GM12801 (cell line): ENCODE data around the gene CCM2.

ENCODE experiments used
- TF ChIP-seq, protein P1 (sequence below): IDR thresholded peaks from one replicate; pipeline ENCODE4 v1.5.1; 2011; ENCODE audit warnings: control low read depth; ENCODE audit not compliant: insufficient read length; ENCODE audit errors: extremely low read depth

Gene CCM2

DNA sequence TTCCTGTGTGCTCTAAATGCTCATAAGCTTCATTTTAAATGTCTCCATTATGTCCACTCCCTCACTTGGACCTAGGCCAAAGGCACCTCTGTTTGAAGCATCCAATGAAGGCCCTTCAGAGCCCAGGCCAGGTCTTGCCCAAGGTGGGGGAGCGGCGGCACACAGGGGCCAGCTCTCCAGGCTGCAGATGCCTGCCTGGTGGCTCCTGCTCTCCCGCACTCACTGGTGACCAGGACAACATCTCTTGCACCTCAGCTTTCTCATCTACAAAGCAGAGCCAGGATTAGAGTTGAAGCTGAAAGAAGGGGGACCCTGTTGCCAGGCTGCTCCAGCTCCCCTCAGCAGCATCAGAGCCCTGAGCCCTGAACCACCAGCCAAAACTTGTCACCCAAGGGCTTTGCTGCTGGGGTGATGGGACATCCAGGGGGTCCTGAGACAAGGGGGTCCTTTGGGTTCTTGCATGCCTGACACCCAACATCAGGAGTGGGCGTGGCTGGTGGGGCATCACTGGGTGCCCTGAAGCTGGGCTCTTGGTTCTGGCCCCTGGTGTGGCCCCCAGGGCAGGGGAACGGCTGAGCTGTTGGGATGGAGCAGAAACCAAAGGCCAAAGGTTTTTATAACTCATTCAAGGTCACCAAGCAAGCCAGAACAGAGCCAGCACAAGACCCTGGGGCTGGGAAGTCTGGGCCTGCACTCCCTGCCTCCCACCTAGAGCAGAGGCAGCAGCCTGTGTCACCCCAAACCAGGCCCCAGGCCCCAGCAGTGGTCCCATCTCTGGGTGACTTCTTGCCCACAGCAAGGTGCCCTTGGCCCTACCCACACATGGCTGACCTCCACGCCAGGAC lies 87.5 kb downstream of the CCM2 start:
- TF ChIP-seq, protein P1, sequence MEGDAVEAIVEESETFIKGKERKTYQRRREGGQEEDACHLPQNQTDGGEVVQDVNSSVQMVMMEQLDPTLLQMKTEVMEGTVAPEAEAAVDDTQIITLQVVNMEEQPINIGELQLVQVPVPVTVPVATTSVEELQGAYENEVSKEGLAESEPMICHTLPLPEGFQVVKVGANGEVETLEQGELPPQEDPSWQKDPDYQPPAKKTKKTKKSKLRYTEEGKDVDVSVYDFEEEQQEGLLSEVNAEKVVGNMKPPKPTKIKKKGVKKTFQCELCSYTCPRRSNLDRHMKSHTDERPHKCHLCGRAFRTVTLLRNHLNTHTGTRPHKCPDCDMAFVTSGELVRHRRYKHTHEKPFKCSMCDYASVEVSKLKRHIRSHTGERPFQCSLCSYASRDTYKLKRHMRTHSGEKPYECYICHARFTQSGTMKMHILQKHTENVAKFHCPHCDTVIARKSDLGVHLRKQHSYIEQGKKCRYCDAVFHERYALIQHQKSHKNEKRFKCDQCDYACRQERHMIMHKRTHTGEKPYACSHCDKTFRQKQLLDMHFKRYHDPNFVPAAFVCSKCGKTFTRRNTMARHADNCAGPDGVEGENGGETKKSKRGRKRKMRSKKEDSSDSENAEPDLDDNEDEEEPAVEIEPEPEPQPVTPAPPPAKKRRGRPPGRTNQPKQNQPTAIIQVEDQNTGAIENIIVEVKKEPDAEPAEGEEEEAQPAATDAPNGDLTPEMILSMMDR, result no peak

DNA sequence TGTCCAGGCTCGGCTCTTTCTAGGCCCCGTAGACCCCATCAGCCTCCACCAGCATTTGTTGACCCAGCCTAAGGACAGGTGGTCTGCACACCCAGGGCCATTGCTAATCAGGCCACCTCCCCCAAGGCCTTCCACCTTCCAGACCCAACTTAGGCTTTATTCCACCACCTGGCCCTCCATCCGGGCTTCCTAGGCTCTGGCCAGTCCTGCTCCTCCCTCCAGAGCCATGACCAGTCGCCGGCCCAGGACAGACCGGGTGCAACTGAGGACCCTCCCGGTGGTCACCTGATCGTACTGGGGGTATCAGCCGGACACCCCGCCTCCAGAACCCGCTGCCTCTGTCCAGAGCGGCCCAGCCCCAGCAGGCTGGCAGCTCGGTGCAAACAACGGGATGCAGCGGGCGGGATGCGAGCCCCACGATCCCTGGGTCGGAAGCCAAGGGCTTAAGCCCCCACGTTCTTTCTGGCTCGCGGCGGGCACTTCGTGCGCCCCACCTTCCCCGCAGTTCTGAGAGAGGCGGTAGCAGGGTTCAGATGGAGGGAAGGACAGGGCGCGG lies 88.2 kb downstream of the CCM2 start:
- TF ChIP-seq, protein P1, result no peak

- TF ChIP-seq, protein P1, result no peak
Measured at GRCh38 chr7:45088821-45089340, 88.9 kb downstream of the CCM2 start, which contains the start of gene NACAD. NACAD (minus strand) TSS chr7:45088969; CDS start chr7:45088894, 75 bp downstream.

DNA sequence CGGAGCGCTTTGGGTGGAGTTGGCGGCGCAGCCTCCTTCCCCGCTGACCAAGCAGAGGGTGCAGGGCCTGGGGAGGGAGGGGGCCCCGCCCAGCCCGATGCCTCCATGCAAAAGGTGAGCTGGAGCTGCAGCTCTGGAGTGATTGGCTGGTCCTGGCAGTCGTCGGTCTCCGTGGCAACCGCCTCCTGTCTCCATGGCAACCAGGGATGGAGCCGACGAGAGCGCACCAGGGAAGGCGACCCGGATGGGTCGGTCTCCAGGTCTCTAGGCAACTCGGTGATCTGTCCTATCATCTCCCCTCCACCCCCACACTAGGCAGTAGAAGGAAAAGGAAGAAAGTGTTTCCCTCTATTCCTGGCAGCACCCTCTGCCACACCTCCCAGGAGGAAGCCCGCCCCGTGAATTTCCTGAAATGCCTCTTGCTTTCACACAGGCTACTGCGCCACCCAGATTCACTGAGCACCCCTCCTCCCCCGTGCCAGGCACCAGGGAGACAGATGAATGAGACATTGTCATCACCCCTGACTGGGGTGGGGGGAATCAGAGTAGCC lies 89.4 kb downstream of the CCM2 start:
- TF ChIP-seq, protein P1, result no peak

- TF ChIP-seq, protein P1, result no peak
Measured at GRCh38 chr7:45092100-45092930, 92.3 kb downstream of the CCM2 start.

DNA sequence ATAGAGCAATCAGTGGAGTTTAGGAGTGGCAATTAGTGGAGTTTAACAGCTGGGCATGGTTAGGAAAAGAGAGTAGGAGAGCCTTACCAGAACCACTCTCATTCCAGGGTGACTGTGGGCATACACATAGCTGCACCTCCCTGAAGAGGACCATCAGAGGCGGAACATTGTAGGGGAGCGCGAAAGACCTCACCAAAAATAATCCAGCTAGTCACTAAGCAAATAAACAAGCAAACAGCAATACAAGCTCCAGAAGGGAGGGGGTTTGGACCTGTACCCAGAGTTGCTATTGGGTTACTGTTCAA lies 92.9 kb downstream of the CCM2 start:
- TF ChIP-seq, protein P1, result no peak
